CD14-positive monocyte (primary cell): ENCODE results near the gene RTN4RL1. TPM values are rescaled to one million over a fixed set of nuclear protein-coding genes. Genes with fewer than 3 reads are reported as not detected.

Experiments
- DNase-seq, 3 donors: peaks; one replicate each; pipeline ENCODE4 v3.0.0-alpha.2; 2011 to 2022
- H2AFZ ChIP-seq: 2 replicates; pipeline ENCODE4 v1.6.0; 2012; ENCODE audit warnings: mild to moderate bottlenecking, low read depth, low read length, inconsistent platforms; ENCODE audit not compliant: insufficient read depth, poor library complexity, severe bottlenecking
- H3K27ac ChIP-seq, 2 donors: 1 replicate in 1 of 2; 2 replicates in 1 of 2; pipeline ENCODE4 v1.5.1; 2012 to 2013; ENCODE audit warnings: low read length in 2 of 2, control low read depth in 1 of 2, inconsistent platforms in 1 of 2, low read depth in 1 of 2, mild to moderate bottlenecking in 1 of 2
- H3K27me3 ChIP-seq, 2 donors: one replicate each; pipeline versions ENCODE4 v1.6.0 to v1.6.1; 2011 to 2013; ENCODE audit warnings: low read length in 2 of 2; ENCODE audit not compliant: control insufficient read depth in 2 of 2, insufficient read depth in 2 of 2
- H3K36me3 ChIP-seq, 2 donors: replicated peaks in 1 of 2; 1 replicate in 1 of 2; 2 replicates in 1 of 2; pipeline versions ENCODE4 v1.5.1 to v1.6.1; 2012 to 2013; ENCODE audit warnings: low read length in 2 of 2, control low read depth in 1 of 2, inconsistent platforms in 1 of 2, mild to moderate bottlenecking in 1 of 2; ENCODE audit not compliant: insufficient read depth in 2 of 2, control insufficient read depth in 1 of 2
- H3K4me1 ChIP-seq, 2 donors: 1 replicate in 1 of 2; 2 replicates in 1 of 2; pipeline versions ENCODE4 v1.5.1 to v1.6.1; 2012 to 2013; ENCODE audit warnings: low read length in 2 of 2, control low read depth in 1 of 2, inconsistent platforms in 1 of 2, mild to moderate bottlenecking in 1 of 2, moderate library complexity in 1 of 2; ENCODE audit not compliant: insufficient read depth in 2 of 2, control insufficient read depth in 1 of 2
- H3K4me2 ChIP-seq: replicated peaks from 2 replicates; pipeline ENCODE3; 2012; ENCODE audit warnings: low read length, moderate library complexity, mild to moderate bottlenecking; ENCODE audit not compliant: poor library complexity, severe bottlenecking; ENCODE audit errors: extremely low read depth
- H3K4me3 ChIP-seq, 3 experiments: fragments of 200-600 bp in 1 of 3; sonication (generic) in 1 of 3; replicated peaks in 1 of 3; 1 replicate in 2 of 3; 2 replicates in 1 of 3; pipeline ENCODE4 v1.5.1; 2011 to 2013; ENCODE audit warnings: low read length in 3 of 3, mild to moderate bottlenecking in 3 of 3, control low read depth in 2 of 3, low read depth in 2 of 3, inconsistent platforms in 1 of 3, moderate library complexity in 1 of 3
- H3K79me2 ChIP-seq: 2 replicates; pipeline ENCODE4 v1.6.0; 2012; ENCODE audit warnings: mild to moderate bottlenecking, control low read depth, inconsistent platforms, low read length, moderate library complexity; ENCODE audit not compliant: insufficient read depth
- H3K9ac ChIP-seq: 2 replicates; pipeline ENCODE4 v1.6.0; 2017; ENCODE audit warnings: low read length, mild to moderate bottlenecking; ENCODE audit not compliant: insufficient read depth, poor library complexity, severe bottlenecking
- H3K9me3 ChIP-seq, 2 donors: replicated peaks in 1 of 2; 1 replicate in 1 of 2; 2 replicates in 1 of 2; pipeline versions ENCODE4 v1.5.1 to v1.6.1; 2012 to 2013; ENCODE audit warnings: low read length in 2 of 2, control low read depth in 1 of 2; ENCODE audit not compliant: control insufficient read depth in 1 of 2, insufficient read depth in 1 of 2
- H4K20me1 ChIP-seq: 2 replicates; pipeline ENCODE4 v1.6.0; 2012; ENCODE audit warnings: mild to moderate bottlenecking, low read length, control low read depth, moderate library complexity; ENCODE audit not compliant: insufficient read depth
- H3K27ac Mint-ChIP-seq, 7 donors: one replicate each; pipeline ENCODE4 v1.8.0; 2020; ENCODE audit warnings: mild to moderate bottlenecking in 7 of 7, mixed read lengths in 7 of 7, moderate library complexity in 6 of 7, inconsistent platforms in 2 of 7
- H3K27me3 Mint-ChIP-seq, 3 donors: one replicate each; pipeline ENCODE4 v1.8.0; 2021 to 2022; ENCODE audit warnings: low read depth in 3 of 3, mild to moderate bottlenecking in 3 of 3, mixed read lengths in 3 of 3, moderate library complexity in 3 of 3, inconsistent platforms in 1 of 3
- H3K36me3 Mint-ChIP-seq, 2 donors: one replicate each; pipeline ENCODE4 v1.8.0; 2020; ENCODE audit warnings: mixed read lengths in 2 of 2, inconsistent platforms in 1 of 2, mild to moderate bottlenecking in 1 of 2
- H3K4me1 Mint-ChIP-seq: one replicate; pipeline ENCODE4 v1.8.0; 2020; ENCODE audit warnings: mild to moderate bottlenecking, mixed read lengths
- H3K4me3 Mint-ChIP-seq, 2 donors: one replicate each; pipeline ENCODE4 v1.8.0; 2020; ENCODE audit warnings: mild to moderate bottlenecking in 2 of 2, mixed read lengths in 2 of 2, moderate library complexity in 1 of 2
- H3K9me3 Mint-ChIP-seq, 7 donors: one replicate each; pipeline ENCODE4 v1.8.0; 2020 to 2022; ENCODE audit warnings: mixed read lengths in 7 of 7, mild to moderate bottlenecking in 6 of 7, moderate library complexity in 6 of 7, inconsistent platforms in 2 of 7
- WGBS: methylation state at CpG from one replicate; pipeline ENCODE4 v1.1.5; 2013; ENCODE audit warnings: missing lambda C conversion rate; ENCODE audit not compliant: insufficient coverage; 5-methylcytosine and 5-hydroxymethylcytosine counted together
- intact Hi-C, 2 donors: fragments of 100-400 bp; cut with micrococcal nuclease; formaldehyde crosslinking; loops; one replicate each; pipeline versions ENCODE4 v1.15.0 to v1.15.1; 2023
- polyA plus RNA-seq, 3 donors: library from polyadenylated mRNA; depleted of rRNA in 1 of 3; unstranded in 2 of 3; stranded (reverse) in 1 of 3; fragments of 300-500 nt in 2 of 3; fragments of >200 nt in 1 of 3; fragmentation: Illumina TruSeq in 2 of 3; gene quantifications; 1 replicate in 2 of 3; 2 replicates in 1 of 3; pipeline ENCODE4 v1.2.3, GENCODE V29; 2012 to 2021
- TF ChIP-seq, protein P1 (sequence below): fragments of 200-600 bp; IDR thresholded peaks from one replicate; pipeline ENCODE4 v1.8.0; 2022; ENCODE audit warnings: antibody characterized with exemption, mild to moderate bottlenecking

RTN4RL1 gene
- polyA plus RNA-seq, 3 donors: 0.07 to 0.29 (median 0.11) TPM

- H4K20me1 ChIP-seq: peaks cover 14% of the 10 kb centered on the region
- Mint-ChIP-seq H3K4me3 (peak overlapping the region; percentile 77 to 85), H3K27ac (no peak overlapping the region), H3K27me3 (peaks cover 40 to 81% (median 49%) of the 10 kb centered on the region in 3 donors), H3K4me1 (peaks cover 41% of the 10 kb centered on the region), H3K9me3 (peaks cover 0 to 19% (median 7%) of the 10 kb centered on the region in 7 donors), H3K36me3 (peaks cover 4 to 6% of the 10 kb centered on the region in 2 donors)
- peak overlapping the region; percentile 85 for H3K4me2 ChIP-seq
- peak overlapping the region; percentile 24 to 78 (median 61) for H3K4me3 ChIP-seq
- H3K27ac ChIP-seq: no peak overlapping the region
- peak overlapping the region; percentile 65 for H3K9ac ChIP-seq
- H3K27me3 ChIP-seq: peaks cover 36 to 56% of the 10 kb centered on the region in 2 donors
- H3K4me1 ChIP-seq: peaks cover 46 to 86% of the 10 kb centered on the region in 2 donors
- under 1% methylated on average over 108 of the region's 113 CpGs for whole genome bisulfite sequencing
- TF ChIP-seq, protein P1, sequence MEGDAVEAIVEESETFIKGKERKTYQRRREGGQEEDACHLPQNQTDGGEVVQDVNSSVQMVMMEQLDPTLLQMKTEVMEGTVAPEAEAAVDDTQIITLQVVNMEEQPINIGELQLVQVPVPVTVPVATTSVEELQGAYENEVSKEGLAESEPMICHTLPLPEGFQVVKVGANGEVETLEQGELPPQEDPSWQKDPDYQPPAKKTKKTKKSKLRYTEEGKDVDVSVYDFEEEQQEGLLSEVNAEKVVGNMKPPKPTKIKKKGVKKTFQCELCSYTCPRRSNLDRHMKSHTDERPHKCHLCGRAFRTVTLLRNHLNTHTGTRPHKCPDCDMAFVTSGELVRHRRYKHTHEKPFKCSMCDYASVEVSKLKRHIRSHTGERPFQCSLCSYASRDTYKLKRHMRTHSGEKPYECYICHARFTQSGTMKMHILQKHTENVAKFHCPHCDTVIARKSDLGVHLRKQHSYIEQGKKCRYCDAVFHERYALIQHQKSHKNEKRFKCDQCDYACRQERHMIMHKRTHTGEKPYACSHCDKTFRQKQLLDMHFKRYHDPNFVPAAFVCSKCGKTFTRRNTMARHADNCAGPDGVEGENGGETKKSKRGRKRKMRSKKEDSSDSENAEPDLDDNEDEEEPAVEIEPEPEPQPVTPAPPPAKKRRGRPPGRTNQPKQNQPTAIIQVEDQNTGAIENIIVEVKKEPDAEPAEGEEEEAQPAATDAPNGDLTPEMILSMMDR: no peak
- H2AFZ ChIP-seq: no peak overlapping the region
- DNase-seq: no peak
- H3K36me3 ChIP-seq: no peaks in the 10 kb centered on the region
- intact Hi-C loops: loop anchor here (1.0 to 10.0 kb wide), 4 partner anchors 67 to 189 kb away; no protein-coding TSS in a partner anchor
- no peaks in the 10 kb centered on the region for H3K79me2 ChIP-seq
- peaks cover 0 to 3% of the 10 kb centered on the region in 2 donors for H3K9me3 ChIP-seq
These were observed 30.4 kb upstream of the RTN4RL1 start for GRCh38 chr17:2055292-2056205.

GRCh38 chr17:2054512-2055291 is 29.6 kb upstream of the RTN4RL1 start, which contains the start of gene HIC1:
Gene HIC1, plus strand, starts transcription at chr17:2055103. Its CDS starts 1,588 bp downstream, at chr17:2056691.
- Mint-ChIP-seq H3K9me3 (peaks cover 0 to 19% (median 7%) of the 10 kb centered on the region in 7 donors), H3K27me3 (peaks cover 35 to 75% (median 49%) of the 10 kb centered on the region in 3 donors), H3K36me3 (no peaks in the 10 kb centered on the region), H3K27ac (peak within 1 kb of the TSS in 2 of 7 donors; percentile 2 to 75), H3K4me1 (peaks cover 33% of the 10 kb centered on the region), H3K4me3 (peak within 1 kb of the TSS; percentile 67 to 82)
- peak; percentile 65 to 76 (median 74) for DNase-seq
- H3K4me1 ChIP-seq: peaks cover 41 to 83% of the 10 kb centered on the region in 2 donors
- no peaks in the 10 kb centered on the region for H3K36me3 ChIP-seq
- TF ChIP-seq, protein P1: peak; percentile 97
- H4K20me1 ChIP-seq: peaks cover 14% of the 10 kb centered on the region
- H3K4me3 ChIP-seq: peak within 1 kb of the TSS; percentile 7 to 78 (median 61)
- peak within 1 kb of the TSS; percentile 85 for H3K4me2 ChIP-seq
- intact Hi-C loops: loop anchor here (1.0 to 10.0 kb wide), 6 partner anchors 68 to 298 kb away; no protein-coding TSS in a partner anchor
- H2AFZ ChIP-seq: no peak within 1 kb of the TSS
- H3K79me2 ChIP-seq: no peaks in the 10 kb centered on the region
- peak within 1 kb of the TSS; percentile 65 for H3K9ac ChIP-seq
- peaks cover 36 to 52% of the 10 kb centered on the region in 2 donors for H3K27me3 ChIP-seq
- H3K27ac ChIP-seq: no peak within 1 kb of the TSS
- H3K9me3 ChIP-seq: peaks cover 0 to 3% of the 10 kb centered on the region in 2 donors
- under 1% methylated on average over 62 of the region's 72 CpGs for WGBS
